ENCODE data around the gene MLLT6. TPM values are rescaled to one million over a fixed set of nuclear protein-coding genes. Genes with fewer than 3 reads are reported as not detected.
A peak's percentile ranks its signal among the peaks of the same experiment; 100 is the strongest.

MLLT6 gene
- total RNA-seq, 1 donor from 2014 or later: 192 TPM

GRCh38 chr17:38716368-38717005, 11.4 kb downstream of the MLLT6 start:
- Mint-ChIP-seq H3K27ac (peak overlapping the region; percentile 7), H3K27me3 (no peaks in the 10 kb centered on the region), H3K9me3 (no peaks in the 10 kb centered on the region), H3K4me1 (peaks cover 18% of the 10 kb centered on the region), H3K4me3 (no peak overlapping the region), H3K36me3 (ENCODE audit: low read depth) (peaks cover 85% of the 10 kb centered on the region)
- intact Hi-C loops (cut with micrococcal nuclease): no loop called here
- ChIA-PET POLR2A (interaction anchor here (0.8 to 1.8 kb wide), 3 partner anchors 10 to 11 kb away, joined by 3 to 4 read pairs (median 3); no protein-coding TSS in a partner anchor), CTCF (interaction anchor here (1.3 to 2.1 kb wide), 2 partner anchors 19 to 40 kb away, joined by 4 to 6 read pairs; no protein-coding TSS in a partner anchor)
- ATAC-seq (ENCODE audit: low read depth): no peak
- DNase-seq: no peak
- no peak for TF ChIP-seq CTCF (IDR thresholded peaks at IDR 0.05)

GRCh38 chr17:38717139-38717745, 12.2 kb downstream of the MLLT6 start:
- POLR2A ChIA-PET: interaction anchor here (0.8 kb wide), 1 partner anchor 9 kb away, joined by 3 read pairs; no protein-coding TSS in a partner anchor
- peaks cover 19% of the 10 kb centered on the region for H3K4me1 Mint-ChIP-seq
- no peaks in the 10 kb centered on the region for H3K9me3 Mint-ChIP-seq
- no peak for TF ChIP-seq CTCF (IDR thresholded peaks at IDR 0.05)
- no peak overlapping the region for H3K4me3 Mint-ChIP-seq
- no peak for DNase-seq
- intact Hi-C loops (cut with micrococcal nuclease): no loop called here
- ATAC-seq (ENCODE audit: low read depth): no peak
- CTCF ChIA-PET: interaction anchor here (1.3 to 2.1 kb wide), 2 partner anchors 18 to 41 kb away, joined by 4 to 6 read pairs; no protein-coding TSS in a partner anchor
- H3K36me3 Mint-ChIP-seq (ENCODE audit: low read depth): peaks cover 80% of the 10 kb centered on the region
- H3K27ac Mint-ChIP-seq: peak overlapping the region; percentile 7
- H3K27me3 Mint-ChIP-seq: no peaks in the 10 kb centered on the region

- no peaks in the 10 kb centered on the region for H3K27me3 Mint-ChIP-seq
- DNase-seq (no peak), ATAC-seq (ENCODE audit: low read depth) (no peak)
- H3K9me3 Mint-ChIP-seq: no peaks in the 10 kb centered on the region
- no peak overlapping the region for H3K27ac Mint-ChIP-seq
- ChIA-PET POLR2A (interaction anchor here (0.6 to 1.3 kb wide), 5 partner anchors 9 to 514 kb away, joined by 3 to 5 read pairs (median 4); partner anchors contain the start of gene MLLT6), CTCF (interaction anchor here (1.4 kb wide), 1 partner anchor 8 kb away, joined by 3 read pairs; no protein-coding TSS in a partner anchor)
- no peak for TF ChIP-seq CTCF (IDR thresholded peaks at IDR 0.05)
- intact Hi-C loops (cut with micrococcal nuclease): no loop called here
- H3K4me3 Mint-ChIP-seq: no peak overlapping the region
- peaks cover 20% of the 10 kb centered on the region for H3K4me1 Mint-ChIP-seq
- peaks cover 77% of the 10 kb centered on the region for H3K36me3 Mint-ChIP-seq (ENCODE audit: low read depth)
Observed at GRCh38 chr17:38719289-38719942, 14.3 kb downstream of the MLLT6 start.

- intact Hi-C loops (cut with micrococcal nuclease): no loop called here
- H3K36me3 Mint-ChIP-seq (ENCODE audit: low read depth): peaks cover 74% of the 10 kb centered on the region
- ATAC-seq (ENCODE audit: low read depth) (no peak), DNase-seq (no peak)
- TF ChIP-seq CTCF (IDR thresholded peaks at IDR 0.05): no peak
- POLR2A ChIA-PET: interaction anchor here (0.6 to 0.9 kb wide), 3 partner anchors 10 to 20 kb away, joined by 3 to 6 read pairs (median 4); partner anchors contain the start of gene MLLT6
- H3K4me1 Mint-ChIP-seq: peaks cover 20% of the 10 kb centered on the region
- H3K9me3 Mint-ChIP-seq: no peaks in the 10 kb centered on the region
- CTCF ChIA-PET: no interaction called here
- H3K4me3 Mint-ChIP-seq: no peak overlapping the region
- no peaks in the 10 kb centered on the region for H3K27me3 Mint-ChIP-seq
- H3K27ac Mint-ChIP-seq: no peak overlapping the region
Observed at GRCh38 chr17:38719943-38720641, 15.0 kb downstream of the MLLT6 start.

Data from activated B cell treated with CpG ODN at 0.5 μM for 24 hours (primary cell).